ENCODE measurements around the gene FAM9B. TPM values are rescaled to one million over a fixed set of nuclear protein-coding genes. Genes with fewer than 3 reads are reported as not detected.

FAM9B gene
- total RNA-seq, 1 donor: not detected

DNA sequence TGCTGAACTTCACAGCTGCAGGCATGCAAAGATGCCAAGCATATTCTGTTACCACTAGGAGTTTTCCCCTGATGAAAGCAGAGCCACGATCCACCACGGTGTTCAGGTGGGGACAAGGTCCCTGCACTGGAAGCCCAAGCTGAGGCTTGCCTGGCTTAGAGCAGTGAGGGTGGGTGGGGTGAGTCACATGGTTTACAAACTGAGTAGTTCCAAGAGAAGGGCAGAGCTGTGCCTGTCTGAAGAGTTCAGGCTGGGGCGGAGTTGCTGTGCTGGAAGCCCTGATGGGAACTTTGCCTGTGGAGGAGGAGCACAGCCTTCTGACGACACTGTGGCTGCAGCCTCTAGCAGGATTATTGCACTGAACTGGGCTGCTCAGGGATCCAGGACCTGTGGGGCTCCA, 45.5 kb downstream of the FAM9B start:
- H3K4me2 ChIP-seq (ENCODE audit: insufficient read depth, low read length): peak overlapping the region; percentile 20
- H4K20me1 ChIP-seq (ENCODE audit: insufficient read depth, low read length): no peaks in the 10 kb centered on the region
- no peaks in the 10 kb centered on the region for H3K36me3 ChIP-seq (ENCODE audit: insufficient read depth, low read length)
- no peak overlapping the region for H2AFZ ChIP-seq (ENCODE audit: low read length)
- no peaks in the 10 kb centered on the region for H3K27me3 ChIP-seq (ENCODE audit: insufficient read depth, low read length)
- peak; percentile 38 for DNase-seq (ENCODE audit: insufficient read length, low spot score, missing footprints)
- H3K9me3 ChIP-seq (ENCODE audit: low read depth, low read length): no peaks in the 10 kb centered on the region
- H3K27ac ChIP-seq (ENCODE audit: low read depth, low read length): no peak overlapping the region
- H3K4me3 ChIP-seq (ENCODE audit: insufficient read depth, low read length): no peak overlapping the region
- no peak for TF ChIP-seq CTCF (IDR thresholded peaks at IDR 0.05; ENCODE audit: extremely low read depth, low read depth, low read length)
- H3K4me1 ChIP-seq (ENCODE audit: insufficient read depth, low read length): no peaks in the 10 kb centered on the region
- no peaks in the 10 kb centered on the region for H3K79me2 ChIP-seq (ENCODE audit: insufficient read depth, low read length)

GRCh38 chrX:8987672-8988250, 46.2 kb downstream of the FAM9B start:
- Histone ChIP-seq H3K4me2 (ENCODE audit: insufficient read depth, low read length) (no peak overlapping the region), H3K79me2 (ENCODE audit: insufficient read depth, low read length) (no peaks in the 10 kb centered on the region), H4K20me1 (ENCODE audit: insufficient read depth, low read length) (no peaks in the 10 kb centered on the region), H2AFZ (ENCODE audit: low read length) (no peak overlapping the region), H3K27ac (ENCODE audit: low read depth, low read length) (no peak overlapping the region), H3K4me3 (ENCODE audit: insufficient read depth, low read length) (no peak overlapping the region), H3K9me3 (ENCODE audit: low read depth, low read length) (no peaks in the 10 kb centered on the region), H3K4me1 (ENCODE audit: insufficient read depth, low read length) (no peaks in the 10 kb centered on the region), H3K27me3 (ENCODE audit: insufficient read depth, low read length) (no peaks in the 10 kb centered on the region), H3K36me3 (ENCODE audit: insufficient read depth, low read length) (no peaks in the 10 kb centered on the region)
- TF ChIP-seq CTCF (IDR thresholded peaks at IDR 0.05; ENCODE audit: extremely low read depth, low read depth, low read length): no peak
- DNase-seq (ENCODE audit: insufficient read length, low spot score, missing footprints): no peak

DNA sequence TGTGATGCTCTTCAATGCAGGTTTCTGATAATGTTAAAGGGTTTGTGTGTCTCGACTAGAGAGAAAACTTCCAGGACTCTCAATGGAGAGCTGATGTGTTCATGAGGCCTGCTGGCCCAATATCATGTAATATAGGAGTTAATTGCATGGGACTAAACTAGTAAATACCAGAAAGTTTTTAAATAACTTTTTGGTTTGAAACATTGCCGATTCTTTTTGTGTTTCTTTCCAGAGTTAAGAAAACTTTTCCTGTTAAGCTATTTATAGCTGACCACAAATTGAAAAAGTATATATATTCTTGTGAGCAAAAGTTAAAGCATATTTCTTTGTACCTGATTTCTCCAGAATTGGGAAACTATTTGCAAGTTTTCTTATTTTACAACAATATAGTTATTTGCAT, 49.7 kb downstream of the FAM9B start:
- Histone ChIP-seq H3K27me3 (ENCODE audit: insufficient read depth, low read length) (no peaks in the 10 kb centered on the region), H3K4me3 (ENCODE audit: insufficient read depth, low read length) (no peak overlapping the region), H3K9me3 (ENCODE audit: low read depth, low read length) (no peaks in the 10 kb centered on the region), H3K4me2 (ENCODE audit: insufficient read depth, low read length) (no peak overlapping the region), H3K36me3 (ENCODE audit: insufficient read depth, low read length) (no peaks in the 10 kb centered on the region), H3K4me1 (ENCODE audit: insufficient read depth, low read length) (no peaks in the 10 kb centered on the region), H4K20me1 (ENCODE audit: insufficient read depth, low read length) (no peaks in the 10 kb centered on the region), H3K79me2 (ENCODE audit: insufficient read depth, low read length) (no peaks in the 10 kb centered on the region), H2AFZ (ENCODE audit: low read length) (no peak overlapping the region), H3K27ac (ENCODE audit: low read depth, low read length) (no peak overlapping the region)
- no peak for DNase-seq (ENCODE audit: insufficient read length, low spot score, missing footprints)
- no peak for TF ChIP-seq CTCF (IDR thresholded peaks at IDR 0.05; ENCODE audit: extremely low read depth, low read depth, low read length)

GRCh38 chrX:8981723-8982122, 52.2 kb downstream of the FAM9B start:
- TF ChIP-seq CTCF (IDR thresholded peaks at IDR 0.05; ENCODE audit: extremely low read depth, low read depth, low read length): no peak
- H3K4me2 ChIP-seq (ENCODE audit: insufficient read depth, low read length): no peak overlapping the region
- H3K36me3 ChIP-seq (ENCODE audit: insufficient read depth, low read length): no peaks in the 10 kb centered on the region
- no peak for DNase-seq (ENCODE audit: insufficient read length, low spot score, missing footprints)
- no peaks in the 10 kb centered on the region for H3K27me3 ChIP-seq (ENCODE audit: insufficient read depth, low read length)
- no peaks in the 10 kb centered on the region for H4K20me1 ChIP-seq (ENCODE audit: insufficient read depth, low read length)
- no peak overlapping the region for H3K27ac ChIP-seq (ENCODE audit: low read depth, low read length)
- H3K4me3 ChIP-seq (ENCODE audit: insufficient read depth, low read length): no peak overlapping the region
- H3K4me1 ChIP-seq (ENCODE audit: insufficient read depth, low read length): no peaks in the 10 kb centered on the region
- no peaks in the 10 kb centered on the region for H3K9me3 ChIP-seq (ENCODE audit: low read depth, low read length)
- no peaks in the 10 kb centered on the region for H3K79me2 ChIP-seq (ENCODE audit: insufficient read depth, low read length)
- no peak overlapping the region for H2AFZ ChIP-seq (ENCODE audit: low read length)
